IMR-90 (cell line): Measurements from ENCODE around the gene PALS1. TPM values are rescaled to one million over a fixed set of nuclear protein-coding genes. Genes with fewer than 3 reads are reported as not detected.

Source experiments
- ATAC-seq: fragments of 200-7000 bp; cut with Tn5 transposase; 2 replicates; pipeline ENCODE4 v1.9.1; 2020; ENCODE audit warnings: low read depth, mild to moderate bottlenecking, moderate library complexity
- BruUV-seq: library from RNA; stranded (reverse); fragments of 400-500 nt; replicated peaks from 2 replicates; lab custom pipeline; 2021; lab: Mats Ljungman, UMichigan
- CTCF ChIA-PET: fragments of 300-600 bp; formaldehyde crosslinking; extraction: SDS; loops from one replicate; lab custom pipeline; 2021; ENCODE audit warnings: antibody characterized with exemption; lab: Yijun Ruan, JAX
- POLR2A ChIA-PET: fragments of 300-600 bp; sonication (Branson Sonifier 250); formaldehyde crosslinking; loops from one replicate; lab custom pipeline; 2022; ENCODE audit warnings: antibody characterized with exemption; ENCODE audit not compliant: unreplicated experiment; lab: Charles Lee
- DNase-seq: peaks from one replicate; pipeline ENCODE4 v3.0.0; 2013
- H2AFZ ChIP-seq: replicated peaks from 2 replicates; pipeline ENCODE3; 2013; ENCODE audit warnings: low read length, mild to moderate bottlenecking; ENCODE audit not compliant: poor library complexity
- H2AK5ac ChIP-seq: 2 replicates; pipeline ENCODE4 v1.6.1; 2013; ENCODE audit warnings: low read depth, low read length, inconsistent platforms
- H2AK9ac ChIP-seq: replicated peaks from 2 replicates; pipeline ENCODE3; 2013; ENCODE audit warnings: mild to moderate bottlenecking, low read depth, low read length, moderate library complexity; ENCODE audit not compliant: poor library complexity
- H2BK120ac ChIP-seq: 2 replicates; pipeline ENCODE4 v1.6.1; 2013; ENCODE audit warnings: low read depth, low read length, inconsistent platforms
- H2BK15ac ChIP-seq: 3 replicates; pipeline ENCODE4 v1.6.1; 2013; ENCODE audit warnings: low read depth, low read length, inconsistent platforms
- H2BK20ac ChIP-seq: 2 replicates; pipeline ENCODE4 v1.6.1; 2013; ENCODE audit warnings: low read depth, mild to moderate bottlenecking, inconsistent platforms, low read length, moderate library complexity
- H2BK5ac ChIP-seq: 2 replicates; pipeline ENCODE4 v1.6.1; 2013; ENCODE audit warnings: mild to moderate bottlenecking, low read depth, low read length, inconsistent platforms; ENCODE audit not compliant: poor library complexity, severe bottlenecking
- H3K14ac ChIP-seq: replicated peaks from 2 replicates; pipeline ENCODE4 v1.6.1; 2013; ENCODE audit warnings: low read depth, low read length, inconsistent platforms
- H3K18ac ChIP-seq: 2 replicates; pipeline ENCODE4 v1.6.1; 2013; ENCODE audit warnings: low read depth, low read length, control low read depth
- H3K23ac ChIP-seq: 2 replicates; pipeline ENCODE4 v1.6.1; 2013; ENCODE audit warnings: low read depth, low read length, inconsistent platforms
- H3K27ac ChIP-seq: 2 replicates; pipeline ENCODE4 v1.5.1; 2013; ENCODE audit warnings: mild to moderate bottlenecking, control low read depth, low read length; ENCODE audit not compliant: insufficient read depth
- H3K27me3 ChIP-seq: 2 replicates; pipeline ENCODE4 v1.6.1; 2013; ENCODE audit warnings: low read length; ENCODE audit not compliant: control insufficient read depth, insufficient read depth
- H3K36me3 ChIP-seq: 2 replicates; pipeline ENCODE4 v1.6.1; 2013; ENCODE audit warnings: low read length, mixed read lengths; ENCODE audit not compliant: control insufficient read depth, insufficient read depth
- H3K4ac ChIP-seq: 2 replicates; pipeline ENCODE4 v1.6.1; 2013; ENCODE audit warnings: low read depth, low read length, inconsistent platforms
- H3K4me1 ChIP-seq: 2 replicates; pipeline ENCODE4 v1.6.1; 2013; ENCODE audit warnings: low read length, mixed read lengths; ENCODE audit not compliant: control insufficient read depth, insufficient read depth
- H3K4me2 ChIP-seq: 2 replicates; pipeline ENCODE4 v1.6.1; 2013; ENCODE audit warnings: low read depth, mild to moderate bottlenecking, control low read depth, low read length, moderate library complexity
- H3K4me3 ChIP-seq: 2 replicates; pipeline ENCODE4 v1.5.1; 2013; ENCODE audit warnings: low read depth, mild to moderate bottlenecking, control low read depth, low read length, moderate library complexity; ENCODE audit not compliant: insufficient read depth
- H3K56ac ChIP-seq: 2 replicates; pipeline ENCODE4 v1.6.1; 2013; ENCODE audit warnings: low read length, inconsistent platforms; ENCODE audit not compliant: insufficient read depth; ENCODE audit errors: extremely low read depth
- H3K79me1 ChIP-seq, 2 experiments: 2 replicates each; pipeline ENCODE4 v1.6.1; 2013; ENCODE audit warnings: low read length in 2 of 2, inconsistent platforms in 1 of 2, low read depth in 1 of 2
- H3K9ac ChIP-seq: 2 replicates; pipeline ENCODE4 v1.6.1; 2013; ENCODE audit warnings: low read depth, low read length, control low read depth
- H3K9me1 ChIP-seq: 2 replicates; pipeline ENCODE4 v1.6.1; 2013; ENCODE audit warnings: low read length, inconsistent platforms; ENCODE audit not compliant: insufficient read depth
- H3K9me3 ChIP-seq: 2 replicates; pipeline ENCODE4 v1.6.1; 2013; ENCODE audit warnings: low read length; ENCODE audit not compliant: control insufficient read depth, insufficient read depth
- H4K20me1 ChIP-seq: 2 replicates; pipeline ENCODE4 v1.6.1; 2013; ENCODE audit warnings: low read length, inconsistent platforms; ENCODE audit not compliant: insufficient read depth
- H4K5ac ChIP-seq: 2 replicates; pipeline ENCODE4 v1.6.1; 2013; ENCODE audit warnings: mild to moderate bottlenecking, low read depth, low read length, control low read depth
- H4K8ac ChIP-seq, 2 experiments: 2 replicates each; pipeline ENCODE4 v1.6.1; 2013; ENCODE audit warnings: low read depth in 2 of 2, low read length in 2 of 2, control low read depth in 1 of 2, inconsistent platforms in 1 of 2
- H4K91ac ChIP-seq: 2 replicates; pipeline ENCODE4 v1.6.1; 2013; ENCODE audit warnings: low read depth, low read length, inconsistent platforms; ENCODE audit not compliant: insufficient read depth
- CEBPB ChIP-seq: IDR thresholded peaks from 2 replicates; pipeline ENCODE4 v1.6.1; 2012; ENCODE audit warnings: low read depth, low read length, improper control_type of control experiment
- MAFK ChIP-seq: IDR thresholded peaks from 2 replicates; pipeline ENCODE4 v1.6.1; 2012; ENCODE audit warnings: low read depth, low read length, improper control_type of control experiment
- POLR2A ChIP-seq: IDR thresholded peaks from 2 replicates; pipeline ENCODE4 v1.6.1; 2012; ENCODE audit warnings: mild to moderate bottlenecking, low read depth, low read length
- RAD21 ChIP-seq: IDR thresholded peaks from 2 replicates; pipeline ENCODE4 v1.6.1; 2012; ENCODE audit warnings: low read length, improper control_type of control experiment
- RCOR1 ChIP-seq: IDR thresholded peaks from 2 replicates; pipeline ENCODE4 v1.6.1; 2012; ENCODE audit warnings: mild to moderate bottlenecking, low read length, improper control_type of control experiment; ENCODE audit not compliant: insufficient replicate concordance
- RFX5 ChIP-seq: IDR thresholded peaks from 2 replicates; pipeline ENCODE4 v1.8.0; 2012; ENCODE audit warnings: low read depth, mild to moderate bottlenecking, low read length, moderate library complexity
- WGBS, 2 experiments: methylation state at CpG; one replicate each; pipeline versions ENCODE4 v1.1.5 to v1.1.7; 2013; ENCODE audit warnings: missing lambda C conversion rate in 2 of 2; ENCODE audit not compliant: insufficient read length in 1 of 2; ENCODE audit errors: extremely low coverage in 2 of 2; 5-methylcytosine and 5-hydroxymethylcytosine counted together
- dilution Hi-C: fragments of 300-500 bp; cut with HindIII; formaldehyde crosslinking; loops from one replicate; pipeline ENCODE4 v1.14.3; 2018; ENCODE audit warnings: low sequenced_read_pairs; ENCODE audit not compliant: unreplicated experiment
- in situ Hi-C: fragments of 300-500 bp; cut with MboI; formaldehyde crosslinking; loops from 3 replicates; pipeline ENCODE4 v1.14.3; 2019; ENCODE audit warnings: low sequenced_read_pairs, inconsistent platforms, mixed read lengths
- intact Hi-C: fragments of 100-400 bp; cut with micrococcal nuclease; formaldehyde crosslinking; loops from 2 replicates; pipeline ENCODE4 v1.10.0; 2022
- polyA plus RNA-seq, 3 experiments: library from polyadenylated mRNA; depleted of rRNA; stranded (reverse); fragments of >200 nt; gene quantifications; 2 replicates each; pipeline ENCODE4 v1.2.3, GENCODE V29; 2012; ENCODE audit warnings: low replicate concordance in 1 of 3
- total RNA-seq: library from RNA; depleted of rRNA; stranded (reverse); fragments of >200 nt; gene quantifications from 2 replicates; pipeline ENCODE4 v1.2.3, GENCODE V29; 2012
- TF ChIP-seq, protein P1 (sequence below): conservative IDR thresholded peaks from 2 replicates; pipeline ENCODE4 v1.5.1; 2012; ENCODE audit warnings: mild to moderate bottlenecking, low read depth, low read length, improper control_type of control experiment

Gene PALS1
- total and polyA plus RNA-seq, 2 of the 4 experiments (the other 2 are of a cell fraction), result 17.7 to 40.1 TPM

DNA sequence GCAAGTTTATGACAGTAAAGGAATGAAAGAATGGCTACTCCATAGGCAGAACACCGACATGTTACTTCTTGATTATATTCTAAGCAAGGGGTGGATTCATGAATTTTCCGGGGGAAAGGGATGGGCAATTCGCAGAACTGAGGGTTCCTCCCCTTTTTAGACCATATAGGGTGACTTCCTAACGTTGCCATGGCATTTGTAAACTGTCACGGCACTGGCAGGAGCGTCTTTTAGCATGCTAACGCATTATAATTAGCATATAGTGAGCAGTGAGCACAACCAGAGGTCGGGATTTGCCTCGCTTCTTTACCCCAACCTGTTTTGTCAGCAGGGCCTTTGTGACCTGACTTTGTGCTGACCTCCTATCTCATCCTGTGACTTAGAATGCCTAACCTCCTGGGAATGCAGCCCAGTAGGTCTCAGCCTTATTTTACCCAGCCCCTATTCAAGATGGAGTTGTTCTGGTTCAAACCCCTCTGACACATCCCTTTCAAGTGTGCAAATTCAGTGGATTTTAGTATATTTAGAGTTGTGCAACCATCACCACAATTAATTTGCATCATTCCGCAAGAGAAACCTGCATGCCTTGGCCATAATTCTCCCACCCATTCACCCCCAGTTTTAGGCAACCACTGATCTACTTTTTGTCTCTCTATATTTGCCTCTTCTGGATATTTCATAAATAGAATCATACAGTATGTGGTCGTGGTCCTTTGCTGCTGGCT is 27.4 kb downstream of the PALS1 start:
- in situ Hi-C loops, result no loop called here
- WGBS, 2 experiments, result no CpG with 5 or more reads among the region's 11 CpGs

More for the DNA sequence above, 27.4 kb downstream of the PALS1 start:
- H3K14ac ChIP-seq, result peak overlapping the region; percentile 82; the same call in 1 of the 2 replicates
- H3K4me2 ChIP-seq, result peak overlapping the region; percentile 62
- H4K91ac ChIP-seq, result no peak overlapping the region; the same call in 1 of the 2 replicates
- H2BK20ac ChIP-seq, result no peak overlapping the region
- no peak overlapping the region for H2BK120ac ChIP-seq
- peak overlapping the region; percentile 90 for H3K23ac ChIP-seq
- H3K9me3 ChIP-seq, result no peaks in the 10 kb centered on the region
- no peak overlapping the region for H3K4me3 ChIP-seq
- H3K27me3 ChIP-seq, result no peaks in the 10 kb centered on the region
- H2BK5ac ChIP-seq, result peak overlapping the region; percentile 41
- no peak overlapping the region for H2AK9ac ChIP-seq
- peaks cover 40% of the 10 kb centered on the region for H4K20me1 ChIP-seq
- ChIA-PET POLR2A (no interaction called here), CTCF (no interaction called here)
- TF ChIP-seq, protein P1, sequence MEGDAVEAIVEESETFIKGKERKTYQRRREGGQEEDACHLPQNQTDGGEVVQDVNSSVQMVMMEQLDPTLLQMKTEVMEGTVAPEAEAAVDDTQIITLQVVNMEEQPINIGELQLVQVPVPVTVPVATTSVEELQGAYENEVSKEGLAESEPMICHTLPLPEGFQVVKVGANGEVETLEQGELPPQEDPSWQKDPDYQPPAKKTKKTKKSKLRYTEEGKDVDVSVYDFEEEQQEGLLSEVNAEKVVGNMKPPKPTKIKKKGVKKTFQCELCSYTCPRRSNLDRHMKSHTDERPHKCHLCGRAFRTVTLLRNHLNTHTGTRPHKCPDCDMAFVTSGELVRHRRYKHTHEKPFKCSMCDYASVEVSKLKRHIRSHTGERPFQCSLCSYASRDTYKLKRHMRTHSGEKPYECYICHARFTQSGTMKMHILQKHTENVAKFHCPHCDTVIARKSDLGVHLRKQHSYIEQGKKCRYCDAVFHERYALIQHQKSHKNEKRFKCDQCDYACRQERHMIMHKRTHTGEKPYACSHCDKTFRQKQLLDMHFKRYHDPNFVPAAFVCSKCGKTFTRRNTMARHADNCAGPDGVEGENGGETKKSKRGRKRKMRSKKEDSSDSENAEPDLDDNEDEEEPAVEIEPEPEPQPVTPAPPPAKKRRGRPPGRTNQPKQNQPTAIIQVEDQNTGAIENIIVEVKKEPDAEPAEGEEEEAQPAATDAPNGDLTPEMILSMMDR, result no peak
- no peak for TF ChIP-seq RCOR1
- TF ChIP-seq POLR2A, result no peak
- no peak for TF ChIP-seq RAD21
- TF ChIP-seq CEBPB, result peak; percentile 59
- no peak for TF ChIP-seq RFX5
- TF ChIP-seq MAFK, result no peak
- peak overlapping the region; percentile 1; the same call in 1 of the 2 replicates for H2AK5ac ChIP-seq
- ATAC-seq (peak; percentile 21), DNase-seq (peak; percentile 20)
- peak overlapping the region; percentile 10 for H3K4ac ChIP-seq
- BruUV-seq, result no TSS peak
- peak overlapping the region; percentile 1; the same call in 1 of the 2 replicates for H3K9ac ChIP-seq
- peaks cover 6% of the 10 kb centered on the region for H3K36me3 ChIP-seq
- H3K18ac ChIP-seq, result no peak overlapping the region
- H3K79me1 ChIP-seq, result peaks cover 19 to 72% of the 10 kb centered on the region in 2 experiments
- dilution Hi-C loops (no loop called here), intact Hi-C loops (loop anchor here (2.0 kb wide), 1 partner anchor 28 kb away; the partner anchor contains the start of gene PALS1)
- H3K56ac ChIP-seq, result peak overlapping the region; percentile 36; the same call in 1 of the 2 replicates
- peak overlapping the region; percentile 12; the same call in 1 of the 2 replicates for H3K27ac ChIP-seq
- no peak overlapping the region for H4K5ac ChIP-seq
- H2BK15ac ChIP-seq, result no peak overlapping the region
- no peak overlapping the region for H2AFZ ChIP-seq
- H3K4me1 ChIP-seq, result peaks cover 9% of the 10 kb centered on the region
- H4K8ac ChIP-seq, result peak overlapping the region in 1 of 2 experiments; percentile 59; a peak in 2 of 4 replicates
- H3K9me1 ChIP-seq, result peaks cover 16% of the 10 kb centered on the region
